ENCODE results near the gene NSG2. TPM values are rescaled to one million over a fixed set of nuclear protein-coding genes. Genes with fewer than 3 reads are reported as not detected.

NSG2 gene
- total RNA-seq, 4 donors from 2014 or later = not detected

DNA sequence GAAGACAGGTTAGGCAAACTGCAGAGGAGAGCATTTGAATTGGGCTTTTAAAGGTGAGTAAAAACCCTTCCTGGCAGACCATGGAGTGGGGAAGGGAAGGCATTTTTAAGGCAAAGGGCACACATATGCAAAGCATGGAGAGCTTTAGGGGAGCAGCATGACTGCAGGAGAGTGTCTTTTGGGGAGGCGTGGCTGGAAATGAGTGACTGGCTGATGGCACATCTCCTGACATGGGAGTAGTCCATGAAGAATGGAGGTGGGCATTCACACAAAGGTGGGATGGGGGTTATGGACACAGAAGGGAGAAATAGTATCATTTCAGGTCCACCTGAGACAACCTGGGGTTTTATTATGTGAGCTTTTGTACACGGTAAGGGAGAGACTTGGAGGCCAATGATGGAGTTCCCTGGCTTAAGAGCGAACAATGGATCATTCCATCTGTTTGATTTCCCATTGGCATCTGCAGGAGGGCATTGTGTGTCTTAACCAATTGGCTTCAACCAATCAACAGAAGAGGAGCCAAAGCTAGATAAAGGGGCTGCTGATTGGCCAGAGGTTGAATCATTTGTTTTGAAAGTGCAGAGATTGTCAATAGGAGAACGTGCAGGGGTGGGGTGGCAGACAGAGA lies 2.1 kb downstream of the NSG2 start:
- no peak for TF ChIP-seq CTCF (IDR thresholded peaks at IDR 0.05)
- ATAC-seq (ENCODE audit: low FRiP score) (no peak), DNase-seq (ENCODE audit: low spot score) (no peak)

DNA sequence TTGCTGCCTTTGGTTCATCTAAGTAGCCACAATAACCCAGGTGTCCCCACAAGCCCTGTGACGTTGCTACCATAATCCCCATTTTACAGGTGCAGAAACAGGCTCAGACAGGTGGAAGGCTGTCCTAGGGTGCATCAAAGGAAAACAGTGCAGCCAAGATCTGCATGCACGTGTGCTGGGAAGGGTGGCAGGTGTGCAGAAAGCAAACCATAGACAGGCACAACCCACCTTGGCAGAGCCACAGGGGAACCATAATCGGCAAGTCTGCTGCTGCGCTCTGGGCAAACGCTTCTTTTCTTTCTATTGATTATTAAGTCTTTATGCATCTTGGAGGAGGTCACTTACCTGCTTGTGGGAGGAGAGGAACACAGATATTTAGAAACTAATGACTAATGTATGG lies 7.1 kb downstream of the NSG2 start:
- ATAC-seq (ENCODE audit: low FRiP score) (no peak), DNase-seq (ENCODE audit: low spot score) (no peak)
- TF ChIP-seq CTCF (IDR thresholded peaks at IDR 0.05) = no peak

- no peak for ATAC-seq (ENCODE audit: low FRiP score)
- no peak for DNase-seq (ENCODE audit: low spot score)
- no peak for TF ChIP-seq CTCF (IDR thresholded peaks at IDR 0.05)
These were observed 8.4 kb downstream of the NSG2 start for GRCh38 chr5:174053905-174054304.

DNA sequence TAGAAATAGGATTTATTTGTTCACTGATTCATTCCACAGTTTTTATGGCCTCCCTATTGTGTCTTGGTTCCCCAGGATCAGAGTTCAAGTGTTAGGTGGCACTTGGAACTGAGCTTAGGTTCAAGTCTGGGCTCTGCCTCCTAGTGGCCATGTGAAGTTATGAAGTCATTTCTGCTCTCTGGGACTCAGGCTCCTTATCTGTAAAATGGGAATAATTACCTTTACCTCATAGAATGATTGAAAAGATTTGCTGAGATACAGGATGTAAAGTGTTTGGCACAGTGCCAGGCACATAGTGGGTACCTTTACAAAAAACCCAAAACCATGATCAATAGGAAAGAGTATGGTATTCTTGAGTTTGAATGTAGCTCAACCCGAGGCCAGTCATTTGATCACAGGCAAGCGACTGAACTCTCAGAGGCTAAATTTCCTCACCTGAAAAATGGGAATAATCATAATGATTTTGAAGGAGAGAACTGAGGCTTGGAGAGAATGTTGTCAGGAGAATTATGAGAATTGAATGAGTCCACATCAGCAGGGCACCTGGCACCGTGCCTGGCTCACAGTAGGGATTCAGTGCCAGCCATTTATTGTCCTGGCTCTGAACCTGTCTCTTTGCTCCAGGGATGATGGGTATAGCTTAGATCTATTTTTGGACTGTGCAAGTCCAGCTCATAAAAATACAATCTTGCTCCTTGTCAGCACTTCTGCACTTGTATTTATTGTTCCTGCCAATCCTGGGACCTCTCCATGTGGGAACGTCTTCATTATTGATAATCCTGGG lies 10.8 kb downstream of the NSG2 start:
- TF ChIP-seq CTCF (IDR thresholded peaks at IDR 0.05) = no peak
- DNase-seq (ENCODE audit: low spot score) (no peak), ATAC-seq (ENCODE audit: low FRiP score) (no peak)

DNA sequence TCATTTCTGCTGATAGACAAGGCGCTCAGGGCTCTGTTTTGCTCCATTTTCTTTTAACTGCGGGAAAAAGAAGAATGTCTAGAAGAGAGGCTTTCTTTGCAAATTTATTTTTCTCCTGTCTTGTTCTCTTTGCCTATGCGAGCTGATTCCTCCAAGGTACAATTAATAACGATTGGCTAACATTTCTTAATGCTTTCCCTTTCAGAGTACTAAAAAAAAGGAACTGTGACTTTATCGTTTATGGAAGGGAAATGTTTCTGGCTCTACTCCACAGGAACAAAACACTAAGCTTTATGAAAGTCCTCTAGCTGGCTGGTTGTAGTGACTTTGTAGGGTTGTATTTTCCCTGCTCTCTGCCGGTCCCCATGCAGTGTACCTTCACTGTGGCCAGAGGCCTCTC lies 11.7 kb downstream of the NSG2 start:
- DNase-seq (ENCODE audit: low spot score) = no peak
- no peak for TF ChIP-seq CTCF (IDR thresholded peaks at IDR 0.05)
- no peak for ATAC-seq (ENCODE audit: low FRiP score)

- TF ChIP-seq CTCF (IDR thresholded peaks at IDR 0.05) = no peak
- no peak for DNase-seq (ENCODE audit: low spot score)
- no peak for ATAC-seq (ENCODE audit: low FRiP score)
These were observed 13.1 kb downstream of the NSG2 start for GRCh38 chr5:174058433-174059122.
